ENCODE results near the gene FYB2.

- no peak for TF ChIP-seq ZNF70 (CRISPR knock-in tag; IDR thresholded peaks at IDR 0.05)
- TF ChIP-seq ZNF8 (CRISPR knock-in tag; IDR thresholded peaks at IDR 0.05): no peak
- TF ChIP-seq, protein P1, sequence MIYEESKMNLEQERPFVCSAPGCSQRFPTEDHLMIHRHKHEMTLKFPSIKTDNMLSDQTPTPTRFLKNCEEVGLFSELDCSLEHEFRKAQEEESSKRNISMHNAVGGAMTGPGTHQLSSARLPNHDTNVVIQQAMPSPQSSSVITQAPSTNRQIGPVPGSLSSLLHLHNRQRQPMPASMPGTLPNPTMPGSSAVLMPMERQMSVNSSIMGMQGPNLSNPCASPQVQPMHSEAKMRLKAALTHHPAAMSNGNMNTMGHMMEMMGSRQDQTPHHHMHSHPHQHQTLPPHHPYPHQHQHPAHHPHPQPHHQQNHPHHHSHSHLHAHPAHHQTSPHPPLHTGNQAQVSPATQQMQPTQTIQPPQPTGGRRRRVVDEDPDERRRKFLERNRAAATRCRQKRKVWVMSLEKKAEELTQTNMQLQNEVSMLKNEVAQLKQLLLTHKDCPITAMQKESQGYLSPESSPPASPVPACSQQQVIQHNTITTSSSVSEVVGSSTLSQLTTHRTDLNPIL (CRISPR knock-in tag; IDR thresholded peaks at IDR 0.05; ENCODE audit: low read depth): no peak
Observed at GRCh38 chr1:56836359-56836758, 17.2 kb upstream of the FYB2 start.
